Activated CD4-positive, alpha-beta memory T cell treated with anti-CD3 and anti-CD28 coated beads for 36 hours (primary cell): ENCODE data around the gene BABAM2. TPM values are rescaled to one million over a fixed set of nuclear protein-coding genes. Genes with fewer than 3 reads are reported as not detected.

Source experiments
- CTCF ChIA-PET: fragments of 350-600 bp; sonication (Branson Sonifier 250); formaldehyde crosslinking; loops from one replicate; lab custom pipeline; 2021; ENCODE audit warnings: antibody characterized with exemption, inconsistent platforms; lab: Charles Lee
- POLR2A ChIA-PET: fragments of 350-600 bp; sonication (Branson Sonifier 250); formaldehyde crosslinking; loops from one replicate; lab custom pipeline; 2021; ENCODE audit warnings: antibody characterized with exemption; lab: Charles Lee
- DNase-seq: peaks from one replicate; pipeline ENCODE4 v3.0.0-alpha.2; 2020
- H3K27ac Mint-ChIP-seq: one replicate; pipeline ENCODE4 v1.8.0; 2021; ENCODE audit warnings: mixed read lengths
- H3K27me3 Mint-ChIP-seq: one replicate; pipeline ENCODE4 v1.8.0; 2021; ENCODE audit warnings: mixed read lengths
- H3K36me3 Mint-ChIP-seq: one replicate; pipeline ENCODE4 v1.8.0; 2021; ENCODE audit warnings: mixed read lengths
- H3K4me1 Mint-ChIP-seq: one replicate; pipeline ENCODE4 v1.8.0; 2021; ENCODE audit warnings: low read depth, mixed read lengths
- H3K4me3 Mint-ChIP-seq: one replicate; pipeline ENCODE4 v1.8.0; 2021; ENCODE audit warnings: mild to moderate bottlenecking, mixed read lengths
- H3K9me3 Mint-ChIP-seq: one replicate; pipeline ENCODE4 v1.8.0; 2021; ENCODE audit warnings: mixed read lengths
- intact Hi-C: fragments of 100-400 bp; cut with micrococcal nuclease; formaldehyde crosslinking; loops from one replicate; pipeline ENCODE4 v1.15.1; 2023
- total RNA-seq, 2 experiments: library from RNA; stranded (reverse); gene quantifications; one replicate each; pipeline ENCODE4 v1.2.3, GENCODE V29; 2021

The BABAM2 gene
- total RNA-seq, 2 experiments from 2014 or later = 72.3 to 76.6 TPM

DNA sequence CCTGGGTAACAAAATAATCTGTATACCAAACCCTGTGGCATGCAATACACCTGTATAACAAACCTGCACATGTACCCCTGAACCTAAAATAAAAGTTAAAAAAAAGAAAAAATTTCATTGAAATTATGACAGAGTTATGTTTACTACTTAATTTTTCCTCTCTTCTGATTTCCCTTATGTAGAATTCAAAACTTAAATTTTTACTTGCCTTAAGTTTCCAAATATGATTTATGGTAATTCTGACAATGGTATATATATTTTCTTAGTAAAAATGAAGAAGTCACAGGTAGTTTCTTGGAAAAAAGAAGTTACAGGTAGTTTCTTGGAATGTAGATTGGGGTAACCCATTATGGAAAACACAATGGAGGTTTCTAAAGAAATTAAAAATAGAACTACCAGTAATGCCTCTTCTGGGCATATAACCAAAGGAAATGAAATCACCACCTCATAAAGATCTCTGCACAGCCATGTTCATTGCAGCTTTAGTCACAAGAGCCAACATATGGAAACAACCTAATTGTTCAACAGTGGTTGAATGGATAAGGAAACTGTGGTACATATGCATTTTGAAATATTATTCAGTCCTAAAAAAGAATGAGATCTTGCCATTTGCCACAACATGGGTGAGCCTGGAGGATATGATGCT, 164.9 kb downstream of the BABAM2 start:
- H3K9me3 Mint-ChIP-seq = peaks cover 5% of the 10 kb centered on the region
- ChIA-PET POLR2A (interaction anchor here (1.0 kb wide), 1 partner anchor 91 kb away, joined by 3 read pairs; no protein-coding TSS in a partner anchor), CTCF (no interaction called here)
- H3K4me1 Mint-ChIP-seq = peaks cover 27% of the 10 kb centered on the region
- peaks cover 18% of the 10 kb centered on the region for H3K36me3 Mint-ChIP-seq
- intact Hi-C loops = loop anchor here (5.0 kb wide), 2 partner anchors 78 to 163 kb away; partner anchors contain the start of genes BABAM2 and RBKS
- H3K27me3 Mint-ChIP-seq = no peaks in the 10 kb centered on the region
- H3K27ac Mint-ChIP-seq = peak overlapping the region; percentile 82
- no peak for DNase-seq
- no peak overlapping the region for H3K4me3 Mint-ChIP-seq

DNA sequence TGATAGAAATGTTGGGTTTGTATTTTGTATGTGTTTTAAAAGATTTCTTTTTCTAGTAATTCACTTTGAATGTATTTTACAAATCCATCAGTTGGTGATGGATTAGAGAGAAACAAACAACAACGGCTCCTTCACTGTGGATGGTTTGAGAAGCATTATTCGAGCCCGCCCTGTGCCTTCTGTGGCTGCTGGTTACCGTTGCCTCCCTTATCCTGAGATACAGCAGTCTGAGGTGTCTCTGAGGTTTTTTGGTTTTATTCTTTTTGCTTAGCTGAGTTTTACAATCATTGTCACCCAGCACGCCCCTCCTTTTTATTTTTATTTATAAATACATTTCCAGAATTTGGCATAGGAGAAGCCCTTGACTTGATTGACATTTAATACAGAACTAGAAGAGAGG, 168.3 kb downstream of the BABAM2 start:
- ChIA-PET CTCF (no interaction called here), POLR2A (no interaction called here)
- DNase-seq = no peak
- peaks cover 5% of the 10 kb centered on the region for H3K9me3 Mint-ChIP-seq
- H3K27me3 Mint-ChIP-seq = no peaks in the 10 kb centered on the region
- no peak overlapping the region for H3K27ac Mint-ChIP-seq
- no peak overlapping the region for H3K4me3 Mint-ChIP-seq
- peaks cover 11% of the 10 kb centered on the region for H3K36me3 Mint-ChIP-seq
- intact Hi-C loops = loop anchor here (5.0 kb wide), 2 partner anchors 81 to 166 kb away; partner anchors contain the start of genes BABAM2 and RBKS
- H3K4me1 Mint-ChIP-seq = peaks cover 31% of the 10 kb centered on the region

DNA sequence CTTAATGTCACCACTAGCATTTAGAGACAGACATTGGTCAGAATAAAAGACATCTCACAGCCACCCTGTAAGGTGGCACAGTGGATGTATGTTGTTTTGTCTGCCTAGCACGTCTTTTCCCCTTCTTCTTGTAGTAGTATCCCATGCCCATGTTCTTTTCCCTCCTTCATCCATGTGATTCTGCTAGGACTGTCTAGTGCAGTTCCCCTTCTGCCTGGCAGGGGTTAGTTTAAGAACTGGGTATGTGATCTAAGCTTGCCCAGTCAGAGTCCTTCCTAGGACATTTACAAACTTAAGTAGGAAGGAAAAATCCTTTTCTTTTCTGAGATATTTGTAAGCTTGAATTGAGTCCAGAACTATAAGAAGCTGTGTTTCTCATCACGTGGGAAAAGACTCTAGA, 172.3 kb downstream of the BABAM2 start:
- DNase-seq = no peak
- Mint-ChIP-seq H3K27me3 (no peaks in the 10 kb centered on the region), H3K36me3 (peaks cover 4% of the 10 kb centered on the region), H3K4me3 (no peak overlapping the region), H3K4me1 (peaks cover 18% of the 10 kb centered on the region), H3K9me3 (no peaks in the 10 kb centered on the region), H3K27ac (peak overlapping the region; percentile 57)
- ChIA-PET POLR2A (interaction anchor here (0.6 kb wide), 1 partner anchor 201 kb away, joined by 3 read pairs; no protein-coding TSS in a partner anchor), CTCF (interaction anchor here (0.8 kb wide), 1 partner anchor 103 kb away, joined by 3 read pairs; no protein-coding TSS in a partner anchor)
- intact Hi-C loops = loop anchor here (10.0 kb wide), 1 partner anchor 212 kb away; no protein-coding TSS in a partner anchor

DNA sequence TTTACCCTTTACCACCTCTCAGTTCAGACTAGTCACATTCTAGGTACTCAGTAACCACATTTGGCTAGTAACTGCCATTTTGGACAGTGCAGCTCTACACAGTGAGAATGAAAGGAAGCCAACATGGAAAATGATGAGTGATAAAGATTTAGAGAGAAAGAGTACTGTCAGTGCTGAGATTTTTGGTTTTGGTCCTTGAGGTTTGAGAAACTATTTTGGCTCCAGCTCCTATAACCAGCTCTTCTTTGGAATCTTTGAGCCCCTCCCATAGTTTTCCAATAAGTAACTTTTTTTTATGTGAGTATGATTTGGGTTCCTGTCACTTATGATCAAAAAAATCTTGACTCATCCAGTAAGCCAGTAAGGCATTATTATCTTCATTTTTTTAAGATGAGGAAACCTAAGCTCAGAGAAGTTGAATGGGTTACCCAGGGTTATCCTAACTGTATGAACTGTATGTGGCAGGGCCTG, 173.0 kb downstream of the BABAM2 start:
- ChIA-PET CTCF (no interaction called here), POLR2A (interaction anchor here (0.6 kb wide), 1 partner anchor 202 kb away, joined by 3 read pairs; no protein-coding TSS in a partner anchor)
- H3K4me3 Mint-ChIP-seq = no peak overlapping the region
- H3K27me3 Mint-ChIP-seq = no peaks in the 10 kb centered on the region
- no peak overlapping the region for H3K27ac Mint-ChIP-seq
- DNase-seq = no peak
- H3K9me3 Mint-ChIP-seq = no peaks in the 10 kb centered on the region
- H3K4me1 Mint-ChIP-seq = peaks cover 18% of the 10 kb centered on the region
- H3K36me3 Mint-ChIP-seq = peaks cover 4% of the 10 kb centered on the region
- intact Hi-C loops = loop anchor here (10.0 kb wide), 1 partner anchor 211 kb away; no protein-coding TSS in a partner anchor

DNA sequence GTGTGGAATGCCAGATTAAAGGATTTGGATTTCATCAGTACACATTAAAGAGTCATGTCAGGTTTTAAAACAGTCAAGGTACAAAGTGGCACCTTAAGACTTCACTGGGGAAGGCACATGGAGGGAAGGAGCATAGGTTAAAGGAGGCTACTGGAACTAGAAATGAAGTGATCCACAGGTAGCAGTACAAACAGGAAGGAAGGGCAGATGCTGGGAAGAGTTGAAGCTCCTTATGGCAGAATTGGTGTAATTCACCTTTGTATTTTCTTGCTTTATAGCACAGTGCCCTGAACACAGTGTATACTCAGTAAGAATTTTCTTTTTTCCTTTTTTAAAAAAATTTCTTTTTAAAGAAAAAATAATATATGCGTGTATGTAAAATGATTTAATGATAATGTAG, 177.1 kb downstream of the BABAM2 start:
- peaks cover 2% of the 10 kb centered on the region for H3K36me3 Mint-ChIP-seq
- no peaks in the 10 kb centered on the region for H3K27me3 Mint-ChIP-seq
- ChIA-PET POLR2A (no interaction called here), CTCF (no interaction called here)
- no peak overlapping the region for H3K4me3 Mint-ChIP-seq
- no peak overlapping the region for H3K27ac Mint-ChIP-seq
- intact Hi-C loops = loop anchor here (10.0 kb wide), 1 partner anchor 207 kb away; no protein-coding TSS in a partner anchor
- DNase-seq = no peak
- H3K4me1 Mint-ChIP-seq = peaks cover 16% of the 10 kb centered on the region
- no peaks in the 10 kb centered on the region for H3K9me3 Mint-ChIP-seq

DNA sequence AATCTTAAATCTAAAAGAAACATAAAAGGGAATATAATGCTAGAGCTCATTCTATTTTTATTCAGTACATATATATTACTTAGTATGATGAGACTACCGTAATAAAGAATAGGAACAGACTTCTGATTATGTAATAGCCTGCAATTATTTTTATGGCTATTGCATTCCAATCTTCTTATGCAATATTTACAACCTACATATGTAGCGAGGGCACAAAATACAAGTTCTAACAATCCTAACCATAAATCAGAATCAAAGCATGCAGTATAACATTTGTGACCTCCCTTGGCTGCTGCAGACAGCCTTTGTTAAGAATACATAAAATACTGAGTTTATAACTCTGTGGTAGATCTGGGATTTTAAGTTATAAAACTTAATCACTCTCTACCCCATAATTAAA, 177.6 kb downstream of the BABAM2 start:
- Mint-ChIP-seq H3K27me3 (no peaks in the 10 kb centered on the region), H3K4me3 (no peak overlapping the region), H3K27ac (no peak overlapping the region), H3K9me3 (no peaks in the 10 kb centered on the region), H3K36me3 (peaks cover 2% of the 10 kb centered on the region), H3K4me1 (peaks cover 11% of the 10 kb centered on the region)
- intact Hi-C loops = loop anchor here (10.0 kb wide), 1 partner anchor 207 kb away; no protein-coding TSS in a partner anchor
- DNase-seq = no peak
- CTCF ChIA-PET = no interaction called here
- POLR2A ChIA-PET = no interaction called here

DNA sequence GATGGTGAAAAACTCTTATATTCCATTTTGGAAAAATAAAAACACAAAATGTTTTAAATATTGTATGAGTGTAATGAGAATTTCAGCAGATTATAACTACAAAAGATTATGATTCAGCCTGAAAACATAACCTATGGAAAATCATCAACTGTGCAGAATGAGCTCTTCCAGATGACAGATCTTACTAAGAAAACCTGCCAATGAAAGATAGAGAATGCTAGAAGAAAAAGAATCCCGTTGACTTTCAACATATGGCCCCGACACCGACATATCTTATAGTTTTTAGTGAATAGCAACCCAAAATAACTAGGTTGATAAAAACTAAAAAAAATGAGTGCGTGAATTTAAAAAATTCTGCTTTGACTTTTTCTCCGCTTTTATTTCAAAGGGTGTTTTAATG, 178.0 kb downstream of the BABAM2 start:
- Mint-ChIP-seq H3K27ac (no peak overlapping the region), H3K27me3 (no peaks in the 10 kb centered on the region), H3K4me1 (peaks cover 8% of the 10 kb centered on the region), H3K9me3 (no peaks in the 10 kb centered on the region), H3K4me3 (no peak overlapping the region), H3K36me3 (peaks cover 2% of the 10 kb centered on the region)
- intact Hi-C loops = loop anchor here (10.0 kb wide), 1 partner anchor 206 kb away; no protein-coding TSS in a partner anchor
- ChIA-PET CTCF (no interaction called here), POLR2A (no interaction called here)
- no peak for DNase-seq

DNA sequence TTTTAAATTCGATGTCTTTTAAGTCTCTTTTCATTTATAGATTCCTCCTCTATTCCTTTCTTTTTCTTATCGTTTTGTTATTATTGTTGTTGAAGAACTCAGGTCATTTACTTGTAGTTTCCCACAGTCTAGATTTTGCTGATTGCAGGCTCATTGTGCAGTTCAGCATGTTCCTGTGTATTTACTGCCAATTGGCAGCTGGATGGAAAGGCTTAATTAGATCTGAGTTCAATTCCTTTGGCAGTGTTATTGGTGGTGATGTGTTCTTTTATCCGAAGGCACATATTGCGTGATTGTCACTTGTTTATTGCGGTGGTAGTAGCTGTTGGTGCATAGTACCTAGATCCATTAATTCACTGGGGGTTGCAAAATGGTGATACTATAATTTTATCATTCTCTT, 180.7 kb downstream of the BABAM2 start:
- ChIA-PET CTCF (no interaction called here), POLR2A (no interaction called here)
- H3K4me1 Mint-ChIP-seq = no peaks in the 10 kb centered on the region
- no peak for DNase-seq
- H3K4me3 Mint-ChIP-seq = no peak overlapping the region
- H3K36me3 Mint-ChIP-seq = peaks cover 2% of the 10 kb centered on the region
- H3K27me3 Mint-ChIP-seq = no peaks in the 10 kb centered on the region
- intact Hi-C loops = no loop called here
- no peak overlapping the region for H3K27ac Mint-ChIP-seq
- H3K9me3 Mint-ChIP-seq = no peaks in the 10 kb centered on the region

DNA sequence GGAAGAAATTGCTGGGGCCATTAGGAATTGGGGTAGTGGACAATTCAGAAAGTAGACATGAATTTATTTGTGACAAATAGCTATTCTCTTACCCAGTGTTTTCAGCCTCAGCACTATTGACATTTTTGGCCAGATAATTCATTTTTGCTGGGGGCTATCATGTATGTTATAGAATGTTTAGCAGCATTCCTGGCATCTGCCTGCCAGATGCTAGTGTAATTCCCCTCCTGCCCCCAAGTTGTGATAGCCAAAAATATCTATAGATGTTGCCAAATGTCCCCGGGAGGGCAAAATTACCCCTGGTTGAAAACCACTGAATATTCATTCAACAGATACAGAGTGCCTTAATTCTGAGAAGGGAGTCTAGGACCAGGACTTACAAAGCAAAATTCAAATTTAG, 183.6 kb downstream of the BABAM2 start:
- H3K27me3 Mint-ChIP-seq = no peaks in the 10 kb centered on the region
- CTCF ChIA-PET = no interaction called here
- H3K36me3 Mint-ChIP-seq = no peaks in the 10 kb centered on the region
- no peak overlapping the region for H3K27ac Mint-ChIP-seq
- POLR2A ChIA-PET = no interaction called here
- H3K4me3 Mint-ChIP-seq = no peak overlapping the region
- no peaks in the 10 kb centered on the region for H3K9me3 Mint-ChIP-seq
- H3K4me1 Mint-ChIP-seq = no peaks in the 10 kb centered on the region
- DNase-seq = no peak
- intact Hi-C loops = no loop called here

DNA sequence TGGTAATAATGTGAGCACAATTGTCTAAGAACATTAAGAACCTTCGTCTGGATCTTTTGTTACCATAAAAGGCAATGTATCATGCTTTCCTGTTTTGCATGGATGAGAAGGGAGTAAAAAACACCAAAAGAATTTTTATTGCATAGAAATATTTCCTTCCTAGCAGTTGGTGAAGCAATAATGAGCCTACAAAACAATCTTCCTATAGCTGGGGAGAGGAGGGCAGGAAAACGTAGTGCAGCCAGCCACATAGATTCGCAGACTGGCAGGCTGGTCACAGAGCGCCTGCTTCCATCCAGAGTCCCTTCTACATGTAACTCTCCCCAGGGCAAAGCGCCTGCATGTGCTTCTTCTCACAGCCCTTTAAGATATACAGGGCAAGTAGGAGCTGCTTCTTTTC, 190.4 kb downstream of the BABAM2 start:
- no peaks in the 10 kb centered on the region for H3K36me3 Mint-ChIP-seq
- no peak overlapping the region for H3K4me3 Mint-ChIP-seq
- ChIA-PET CTCF (no interaction called here), POLR2A (no interaction called here)
- H3K4me1 Mint-ChIP-seq = peaks cover 25% of the 10 kb centered on the region
- H3K9me3 Mint-ChIP-seq = no peaks in the 10 kb centered on the region
- no peaks in the 10 kb centered on the region for H3K27me3 Mint-ChIP-seq
- no peak for DNase-seq
- intact Hi-C loops = no loop called here
- no peak overlapping the region for H3K27ac Mint-ChIP-seq

DNA sequence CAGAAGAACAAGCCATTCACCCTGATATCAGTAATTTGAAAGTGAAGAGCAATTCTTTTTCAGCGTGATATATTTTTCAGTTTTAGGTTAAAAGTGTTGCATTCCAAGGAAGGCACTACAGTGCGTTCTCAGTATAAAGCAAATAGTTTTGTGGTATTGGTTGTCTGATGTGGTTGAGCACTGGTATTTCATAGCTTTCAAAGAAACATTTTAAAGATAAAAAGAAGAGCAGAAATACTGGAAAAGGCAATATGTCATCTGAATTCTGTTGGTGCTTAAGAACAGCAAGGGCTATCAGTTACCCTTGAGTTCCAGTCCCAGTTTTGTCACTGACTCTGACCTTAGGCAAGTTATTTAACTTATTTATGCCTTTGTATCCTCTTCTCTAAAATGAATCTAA, 191.6 kb downstream of the BABAM2 start:
- Mint-ChIP-seq H3K4me3 (no peak overlapping the region), H3K36me3 (no peaks in the 10 kb centered on the region), H3K4me1 (peaks cover 25% of the 10 kb centered on the region), H3K27ac (no peak overlapping the region), H3K9me3 (no peaks in the 10 kb centered on the region), H3K27me3 (no peaks in the 10 kb centered on the region)
- ChIA-PET CTCF (no interaction called here), POLR2A (no interaction called here)
- DNase-seq = no peak
- intact Hi-C loops = no loop called here

DNA sequence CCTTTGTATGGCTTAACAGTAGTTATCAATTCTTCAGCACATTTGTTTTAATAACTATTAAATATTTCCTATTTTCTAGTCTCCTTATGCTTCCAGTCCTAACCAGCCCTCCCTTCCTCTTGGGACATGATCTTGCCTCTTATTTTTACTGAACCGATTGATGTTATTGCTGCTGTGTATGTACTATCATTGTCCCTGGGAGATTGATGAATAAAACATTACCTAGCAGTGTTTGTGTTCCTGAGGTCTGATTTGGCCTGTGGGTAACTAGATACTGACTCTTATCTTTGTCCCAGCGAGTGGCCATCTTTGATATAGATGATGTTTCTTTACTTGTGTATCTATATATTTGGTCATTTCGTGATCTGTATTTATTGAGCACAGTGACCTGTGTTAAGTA, 192.9 kb downstream of the BABAM2 start:
- CTCF ChIA-PET = no interaction called here
- Mint-ChIP-seq H3K36me3 (no peaks in the 10 kb centered on the region), H3K27ac (no peak overlapping the region), H3K4me1 (peaks cover 25% of the 10 kb centered on the region), H3K4me3 (no peak overlapping the region), H3K9me3 (no peaks in the 10 kb centered on the region), H3K27me3 (no peaks in the 10 kb centered on the region)
- POLR2A ChIA-PET = no interaction called here
- intact Hi-C loops = no loop called here
- no peak for DNase-seq
